ENCODE results near the gene ADISSP. TPM values are rescaled to one million over a fixed set of nuclear protein-coding genes. Genes with fewer than 3 reads are reported as not detected.

The ADISSP gene
- total RNA-seq, 1 experiment from 2014 or later = 244 TPM

DNA sequence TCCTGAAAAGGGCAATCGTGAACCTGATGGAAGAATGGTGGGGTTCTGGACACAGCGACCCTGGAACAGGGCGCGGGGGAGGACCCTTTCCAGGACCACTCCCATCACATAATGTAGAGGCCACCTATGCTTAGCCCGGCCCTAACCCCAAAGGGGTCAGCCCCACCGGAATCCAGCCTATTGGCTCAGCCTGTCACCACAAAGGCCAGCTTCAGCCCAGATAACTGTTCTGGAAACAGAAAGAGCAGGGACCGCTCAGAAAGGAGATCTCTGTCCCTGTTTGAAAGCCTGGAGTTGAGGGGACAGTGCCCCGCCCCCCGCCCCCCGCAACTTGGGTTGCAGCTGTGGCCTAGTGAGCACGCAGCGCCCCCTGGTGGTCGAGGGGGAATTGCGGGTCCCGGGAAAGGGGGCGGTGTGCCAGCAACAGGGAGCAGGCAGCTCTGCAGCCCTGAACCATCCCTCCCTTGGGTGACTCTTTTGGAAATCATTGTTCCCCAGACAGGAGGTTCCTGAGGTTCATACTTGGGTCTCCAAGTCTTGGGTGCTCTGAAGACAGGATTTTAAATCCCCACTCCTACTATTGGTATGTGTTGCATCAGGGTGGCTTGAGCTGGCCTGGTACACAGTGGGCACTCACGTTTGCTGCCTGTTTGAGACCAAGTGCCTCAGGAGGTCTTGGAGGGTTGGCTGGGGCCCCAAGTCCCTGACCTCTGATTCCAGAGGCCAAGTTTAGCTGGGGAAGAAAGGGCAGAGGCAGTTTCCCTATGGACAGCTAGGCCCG is 56.7 kb downstream of the ADISSP start:
- DNase-seq (peak; percentile 61), ATAC-seq (peak; percentile 33)
- H3K4me1 ChIP-seq (ENCODE audit: insufficient read depth, low read length) = no peaks in the 10 kb centered on the region
- TF ChIP-seq, protein P1, sequence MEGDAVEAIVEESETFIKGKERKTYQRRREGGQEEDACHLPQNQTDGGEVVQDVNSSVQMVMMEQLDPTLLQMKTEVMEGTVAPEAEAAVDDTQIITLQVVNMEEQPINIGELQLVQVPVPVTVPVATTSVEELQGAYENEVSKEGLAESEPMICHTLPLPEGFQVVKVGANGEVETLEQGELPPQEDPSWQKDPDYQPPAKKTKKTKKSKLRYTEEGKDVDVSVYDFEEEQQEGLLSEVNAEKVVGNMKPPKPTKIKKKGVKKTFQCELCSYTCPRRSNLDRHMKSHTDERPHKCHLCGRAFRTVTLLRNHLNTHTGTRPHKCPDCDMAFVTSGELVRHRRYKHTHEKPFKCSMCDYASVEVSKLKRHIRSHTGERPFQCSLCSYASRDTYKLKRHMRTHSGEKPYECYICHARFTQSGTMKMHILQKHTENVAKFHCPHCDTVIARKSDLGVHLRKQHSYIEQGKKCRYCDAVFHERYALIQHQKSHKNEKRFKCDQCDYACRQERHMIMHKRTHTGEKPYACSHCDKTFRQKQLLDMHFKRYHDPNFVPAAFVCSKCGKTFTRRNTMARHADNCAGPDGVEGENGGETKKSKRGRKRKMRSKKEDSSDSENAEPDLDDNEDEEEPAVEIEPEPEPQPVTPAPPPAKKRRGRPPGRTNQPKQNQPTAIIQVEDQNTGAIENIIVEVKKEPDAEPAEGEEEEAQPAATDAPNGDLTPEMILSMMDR (conservative IDR thresholded peaks at IDR 0.05; ENCODE audit: low read depth, low read length) = peak; percentile 98
- TF ChIP-seq EZH2phosphoT487 (IDR thresholded peaks at IDR 0.05; ENCODE audit: borderline replicate concordance, low read length) = no peak
- BruUV-seq (replicated peaks) = no TSS peak
- no peaks in the 10 kb centered on the region for H4K20me1 ChIP-seq (ENCODE audit: low read length)
- intact Hi-C loops (cut with micrococcal nuclease) = loop anchor here (1.0 kb wide), 1 partner anchor 35 kb away; no protein-coding TSS in a partner anchor
- H3K9me3 ChIP-seq (ENCODE audit: low read length) = no peaks in the 10 kb centered on the region
- no peaks in the 10 kb centered on the region for H3K79me2 ChIP-seq (ENCODE audit: low read length)
- no peak overlapping the region for H2AFZ ChIP-seq (ENCODE audit: low read length)
- H3F3A ChIP-seq (ENCODE audit: low read length, unreplicated experiment) = no peaks in the 10 kb centered on the region
- no peak overlapping the region for H3K4me2 ChIP-seq (ENCODE audit: low read length)
- CTCF ChIA-PET = interaction anchor here (0.5 to 2.2 kb wide), 6 partner anchors 11 to 132 kb away, joined by 3 to 22 read pairs (median 6); no protein-coding TSS in a partner anchor
- no peaks in the 10 kb centered on the region for H3K9me2 ChIP-seq (replicated peaks; ENCODE audit: low read length)
- H3K9ac ChIP-seq (ENCODE audit: low read length) = no peak overlapping the region
- H3K36me3 ChIP-seq (ENCODE audit: low read depth, low read length) = no peaks in the 10 kb centered on the region
- H3K27me3 ChIP-seq (ENCODE audit: low read length) = no peaks in the 10 kb centered on the region
- H3K27ac ChIP-seq (ENCODE audit: low read length) = no peak overlapping the region
- POLR2A ChIA-PET (ENCODE audit: unreplicated experiment) = no interaction called here
- H3K4me3 ChIP-seq (ENCODE audit: low read length) = no peak overlapping the region

DNA sequence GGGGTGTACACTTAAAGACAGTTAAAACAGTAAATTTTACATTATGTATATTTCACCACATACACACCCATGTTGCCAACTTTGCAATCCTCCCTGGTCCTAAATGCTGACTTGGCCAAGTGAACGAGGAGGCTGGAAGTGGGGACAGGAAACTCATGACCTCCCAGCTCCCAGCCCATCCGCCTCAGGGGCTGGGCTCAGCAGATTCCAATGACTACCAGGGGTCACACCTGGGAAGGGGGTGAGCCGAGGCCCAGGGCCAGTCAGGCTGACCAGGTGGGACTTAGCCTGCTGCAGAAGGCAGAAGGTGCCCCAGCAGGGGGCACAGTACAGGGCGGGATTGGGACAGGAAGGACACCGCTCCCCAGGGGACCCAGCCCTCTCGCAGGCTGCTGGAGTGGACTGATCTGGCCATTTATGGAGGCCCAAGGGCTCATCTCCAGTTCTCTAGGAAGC is 57.5 kb downstream of the ADISSP start:
- no peak for DNase-seq

More for the DNA sequence above, 57.5 kb downstream of the ADISSP start:
- Histone ChIP-seq H3K4me2 (ENCODE audit: low read length) (no peak overlapping the region), H3K36me3 (ENCODE audit: low read depth, low read length) (no peaks in the 10 kb centered on the region), H3K79me2 (ENCODE audit: low read length) (no peaks in the 10 kb centered on the region), H3K4me1 (ENCODE audit: insufficient read depth, low read length) (no peaks in the 10 kb centered on the region), H3K27ac (ENCODE audit: low read length) (no peak overlapping the region), H4K20me1 (ENCODE audit: low read length) (no peaks in the 10 kb centered on the region), H3K4me3 (ENCODE audit: low read length) (no peak overlapping the region), H3F3A (ENCODE audit: low read length, unreplicated experiment) (no peaks in the 10 kb centered on the region), H3K27me3 (ENCODE audit: low read length) (no peaks in the 10 kb centered on the region), H3K9ac (ENCODE audit: low read length) (no peak overlapping the region), H3K9me3 (ENCODE audit: low read length) (no peaks in the 10 kb centered on the region), H3K9me2 (replicated peaks; ENCODE audit: low read length) (no peaks in the 10 kb centered on the region), H2AFZ (ENCODE audit: low read length) (no peak overlapping the region)
- intact Hi-C loops (cut with micrococcal nuclease) = no loop called here
- no TSS peak for BruUV-seq (replicated peaks)
- POLR2A ChIA-PET (ENCODE audit: unreplicated experiment) = no interaction called here
- no peak for ATAC-seq
- CTCF ChIA-PET = interaction anchor here (0.5 to 2.2 kb wide), 4 partner anchors 22 to 170 kb away, joined by 3 to 22 read pairs (median 5); no protein-coding TSS in a partner anchor
- TF ChIP-seq, protein P1 (conservative IDR thresholded peaks at IDR 0.05; ENCODE audit: low read depth, low read length) = 0 out of 2 replicates have a peak, but pooled peaks have one; percentile 8
- TF ChIP-seq EZH2 (IDR thresholded peaks at IDR 0.05; ENCODE audit: low read length, unreplicated experiment) (no peak), EZH2phosphoT487 (IDR thresholded peaks at IDR 0.05; ENCODE audit: borderline replicate concordance, low read length) (no peak)
